Heart left ventricle (tissue), 16 donors: ENCODE measurements around the gene DAB2. TPM values are rescaled to one million over a fixed set of nuclear protein-coding genes. Genes with fewer than 3 reads are reported as not detected.

ENCODE experiments used
- ATAC-seq, 4 donors: fragments of 200-7000 bp; cut with Tn5 transposase; one replicate each; pipeline ENCODE4 v1.9.1; 2020 to 2022; ENCODE audit warnings: moderate library complexity in 4 of 4, mild to moderate bottlenecking in 3 of 4, moderate number of reproducible peaks in 1 of 4
- DNase-seq, 5 donors: peaks; one replicate each; pipeline ENCODE4 v3.0.0-alpha.2; 2020
- H3K27ac ChIP-seq, 12 donors: fragments of 200-600 bp; sonication (generic) in 4 of 12; one replicate each; pipeline versions ENCODE4 v1.5.0 to v1.8.0; 2016 to 2022; ENCODE audit warnings: mild to moderate bottlenecking in 2 of 12
- H3K27me3 ChIP-seq, 9 donors: fragments of 200-600 bp; sonication (generic) in 2 of 9; one replicate each; pipeline versions ENCODE4 v1.5.1 to v1.8.0; 2016 to 2022; ENCODE audit warnings: mild to moderate bottlenecking in 3 of 9
- H3K36me3 ChIP-seq, 9 donors: fragments of 200-600 bp; sonication (generic) in 2 of 9; one replicate each; pipeline versions ENCODE4 v1.5.0 to v1.8.0; 2018 to 2022; ENCODE audit warnings: mild to moderate bottlenecking in 2 of 9
- H3K4me1 ChIP-seq, 12 donors: fragments of 200-600 bp; sonication (generic) in 4 of 12; one replicate each; pipeline versions ENCODE4 v1.5.0 to v1.8.0; 2016 to 2022; ENCODE audit warnings: mild to moderate bottlenecking in 3 of 12
- H3K4me3 ChIP-seq, 12 donors: fragments of 200-600 bp; sonication (generic) in 4 of 12; one replicate each; pipeline versions ENCODE4 v1.5.0 to v1.8.0; 2017 to 2022; ENCODE audit warnings: mild to moderate bottlenecking in 9 of 12, moderate library complexity in 4 of 12
- H3K9me3 ChIP-seq, 12 donors: fragments of 200-600 bp; sonication (generic) in 4 of 12; one replicate each; pipeline versions ENCODE4 v1.5.0 to v1.8.0; 2016 to 2022; ENCODE audit warnings: mild to moderate bottlenecking in 1 of 12
- CTCF ChIP-seq, 12 donors: fragments of 200-600 bp; sonication (generic) in 4 of 12; IDR thresholded peaks; one replicate each; pipeline versions ENCODE4 v1.5.0 to v1.8.0; 2018 to 2022; ENCODE audit warnings: antibody characterized with exemption in 12 of 12, mild to moderate bottlenecking in 5 of 12
- POLR2A ChIP-seq, 2 donors: fragments of 450-650 bp; IDR thresholded peaks; one replicate each; pipeline ENCODE4 v1.6.1; 2017; ENCODE audit warnings: antibody characterized with exemption in 2 of 2, mild to moderate bottlenecking in 2 of 2, moderate library complexity in 2 of 2
- WGBS, 4 donors: extraction: QIAGEN DNeasy Blood & Tissue Kit in 2 of 4; methylation state at CpG; one replicate each; pipeline versions ENCODE4 v1.1.5 to v1.1.7; 2013 to 2018; 5-methylcytosine and 5-hydroxymethylcytosine counted together
- intact Hi-C, 10 donors: fragments of 100-400 bp; cut with DNase I; formaldehyde crosslinking; loops; one replicate each; pipeline versions ENCODE4 v1.11.1 to v1.14.2; 2022
- polyA plus RNA-seq, 2 donors: library from polyadenylated mRNA; stranded (reverse); fragments of 200-250 nt; gene quantifications; one replicate each; pipeline ENCODE4 v1.2.3, GENCODE V29; 2013
- total RNA-seq, 9 donors: library from RNA; depleted of rRNA in 2 of 9; stranded (reverse); fragments of >200 nt in 2 of 9; fragmentation: NEBNext Ultra II Directional in 3 of 9; extraction: Animal tissue kit (Norgen Biotek cat#: 25700) in 3 of 9; gene quantifications; one replicate each; pipeline versions ENCODE4 v1.1.0 to v1.2.4, GENCODE V29; 2016 to 2023
- donor health status: ischemic (EF 13 %, LVEDD 7.1; RV severe dilation, severe dysfunction).
- donor health status: healthy with polysubstance abuse.
- donor health status: DM: no; HTN: yes; CAD: no.
- donor health status: DM: no; HTN: no; CAD: no.
- donor health status: ischemic (EF 25% LVEDD 6.9; RV normal size, moderate dysfunction).
- donor health status: ischemic (EF 25% LVEDD 5.7; RV mildly dilated, moderate dysfunction).
- donor health status: healthy.
- donor health status: DM: yes; HTN: yes; CAD: no.
- donor health status: ischemic (EF 35%, LVEDD 5.7; RV mildly dilated, moderate dysfunction).
- donor health status: nonischemic (EF 11% LVEDD 7.7; RV severe dilation, severe dysfunction).
- donor health status: DM: yes; HTN: yes; CAD: no.
- donor health status: PGD.
- donor health status: ischemic (EF 29% LVEDD 5.4; RV normal size, mild dysfunction).
- donor health status: nonischemic (EF 23%, LVEDD 6.1; RV moderate dilation, normal function).

The DAB2 gene
- total and polyA plus RNA-seq, 11 donors, result 7.8 to 157 (median 24.9) TPM

- ATAC-seq, result no peak
These were observed 91.7 kb downstream of the DAB2 start for GRCh38 chr5:39333104-39333503.

DNA sequence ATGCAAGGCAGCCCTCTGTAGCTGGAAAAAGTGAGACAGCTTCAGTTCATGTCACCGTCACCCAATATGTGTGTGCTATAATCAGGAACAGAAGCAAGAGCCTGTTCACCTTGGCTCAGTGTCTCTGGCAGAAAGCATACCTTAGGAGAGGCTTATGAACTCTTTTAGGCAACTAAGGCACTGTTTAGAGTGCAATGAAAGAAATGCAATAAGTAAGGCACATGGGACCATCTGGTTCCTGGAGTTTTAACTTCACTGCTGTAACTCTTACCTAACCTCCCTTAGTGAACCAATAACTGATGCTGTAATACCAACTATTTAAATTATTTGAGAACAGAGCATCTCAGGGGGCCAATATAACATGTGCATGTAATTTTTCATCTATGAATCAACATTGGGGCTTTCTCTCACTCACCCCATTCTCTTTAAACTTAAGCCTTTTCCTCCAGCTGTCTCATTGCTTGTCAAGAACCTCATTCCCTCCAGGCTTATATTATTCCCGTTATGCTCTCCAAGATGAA lies 92.9 kb downstream of the DAB2 start:
- ATAC-seq (no peak), DNase-seq (no peak)
- intact Hi-C loops, result no loop called here
- no peaks in the 10 kb centered on the region for H3K4me1 ChIP-seq
- TF ChIP-seq POLR2A (IDR thresholded peaks at IDR 0.05) (no peak), CTCF (IDR thresholded peaks at IDR 0.05) (no peak)
- no peaks in the 10 kb centered on the region for H3K36me3 ChIP-seq
- no peaks in the 10 kb centered on the region for H3K27me3 ChIP-seq
- 70 to 81% (median 76%) methylated on average over 2 of the region's 2 CpGs for WGBS, 4 donors
- H3K4me3 ChIP-seq, result no peak overlapping the region
- H3K27ac ChIP-seq, result no peak overlapping the region
- H3K9me3 ChIP-seq, result no peaks in the 10 kb centered on the region

More at GRCh38 chr5:39333104-39333503, 91.7 kb downstream of the DAB2 start:
- no peaks in the 10 kb centered on the region for H3K4me1 ChIP-seq
- H3K27me3 ChIP-seq, result no peaks in the 10 kb centered on the region
- H3K27ac ChIP-seq, result no peak overlapping the region
- no peak overlapping the region for H3K4me3 ChIP-seq
- TF ChIP-seq CTCF (IDR thresholded peaks at IDR 0.05), result no peak
- no peak for TF ChIP-seq POLR2A (IDR thresholded peaks at IDR 0.05)
- H3K36me3 ChIP-seq, result no peaks in the 10 kb centered on the region
- no peaks in the 10 kb centered on the region for H3K9me3 ChIP-seq
- intact Hi-C loops, result no loop called here
- DNase-seq, result no peak
- WGBS, 4 donors, result 90 to 96% (median 94%) methylated on average over 1 of the region's 1 CpG

- no peak for ATAC-seq
- WGBS, 4 donors, result 75 to 84% (median 80%) methylated on average over 1 of the region's 1 CpG
- Histone ChIP-seq H3K36me3 (no peaks in the 10 kb centered on the region), H3K4me3 (no peak overlapping the region), H3K4me1 (no peaks in the 10 kb centered on the region), H3K27me3 (no peaks in the 10 kb centered on the region), H3K9me3 (peaks cover 0 to 7% (median 0%) of the 10 kb centered on the region in 12 donors), H3K27ac (no peak overlapping the region)
- TF ChIP-seq CTCF (IDR thresholded peaks at IDR 0.05) (no peak), POLR2A (IDR thresholded peaks at IDR 0.05) (no peak)
- intact Hi-C loops, result no loop called here
- no peak for DNase-seq
These were observed 96.0 kb downstream of the DAB2 start for GRCh38 chr5:39328731-39329130.

- no peak overlapping the region for H3K27ac ChIP-seq
- peaks cover 0 to 7% (median 0%) of the 10 kb centered on the region in 9 donors for H3K27me3 ChIP-seq
- peaks cover 0 to 14% (median 0%) of the 10 kb centered on the region in 12 donors for H3K9me3 ChIP-seq
- DNase-seq (no peak), ATAC-seq (no peak)
- intact Hi-C loops, result no loop called here
- WGBS, 4 donors, result 67 to 76% (median 72%) methylated on average over 3 of the region's 3 CpGs
- no peak overlapping the region for H3K4me3 ChIP-seq
- H3K36me3 ChIP-seq, result no peaks in the 10 kb centered on the region
- TF ChIP-seq CTCF (IDR thresholded peaks at IDR 0.05), result no peak
- no peak for TF ChIP-seq POLR2A (IDR thresholded peaks at IDR 0.05)
- H3K4me1 ChIP-seq, result no peaks in the 10 kb centered on the region
These were observed 101.2 kb downstream of the DAB2 start for GRCh38 chr5:39323542-39323941.

Other genes starting within 250 kb of the DAB2 start
- 10 to 100 TPM in 2 of 9 donors, 1 to 10 TPM in 7; 1.6 to 67.2 (median 3.1) TPM for gene FYB1, start 205.4 kb downstream of the DAB2 start, total RNA-seq
- under 1 TPM; 0.82 to 0.88 TPM for gene FYB1, start 205.4 kb downstream of the DAB2 start, polyA plus RNA-seq
- under 1 TPM in 1 of 9 donors, not detected in 8; 0.29 TPM for gene C9, start 60.5 kb downstream of the DAB2 start, total RNA-seq
- gene C9, start 60.5 kb downstream of the DAB2 start, polyA plus RNA-seq, result under 1 TPM in 1 of 2 donors, not detected in 1; 0.04 TPM